22Rv1 (cell line): Measurements from ENCODE around the gene LRP11.

Source experiments
- H3K27ac ChIP-seq: fragments of 450-650 bp; 2 replicates; pipeline ENCODE4 v1.5.1; 2017
- ZFX ChIP-seq: fragments of 450-650 bp; IDR thresholded peaks from 2 replicates; pipeline ENCODE4 v1.6.1; 2017; ENCODE audit warnings: antibody characterized with exemption, borderline replicate concordance
- TF ChIP-seq, protein P1 (sequence below): fragments of 450-650 bp; IDR thresholded peaks from 2 replicates; pipeline ENCODE4 v1.5.1; 2017; ENCODE audit warnings: mild to moderate bottlenecking

LRP11 gene

DNA sequence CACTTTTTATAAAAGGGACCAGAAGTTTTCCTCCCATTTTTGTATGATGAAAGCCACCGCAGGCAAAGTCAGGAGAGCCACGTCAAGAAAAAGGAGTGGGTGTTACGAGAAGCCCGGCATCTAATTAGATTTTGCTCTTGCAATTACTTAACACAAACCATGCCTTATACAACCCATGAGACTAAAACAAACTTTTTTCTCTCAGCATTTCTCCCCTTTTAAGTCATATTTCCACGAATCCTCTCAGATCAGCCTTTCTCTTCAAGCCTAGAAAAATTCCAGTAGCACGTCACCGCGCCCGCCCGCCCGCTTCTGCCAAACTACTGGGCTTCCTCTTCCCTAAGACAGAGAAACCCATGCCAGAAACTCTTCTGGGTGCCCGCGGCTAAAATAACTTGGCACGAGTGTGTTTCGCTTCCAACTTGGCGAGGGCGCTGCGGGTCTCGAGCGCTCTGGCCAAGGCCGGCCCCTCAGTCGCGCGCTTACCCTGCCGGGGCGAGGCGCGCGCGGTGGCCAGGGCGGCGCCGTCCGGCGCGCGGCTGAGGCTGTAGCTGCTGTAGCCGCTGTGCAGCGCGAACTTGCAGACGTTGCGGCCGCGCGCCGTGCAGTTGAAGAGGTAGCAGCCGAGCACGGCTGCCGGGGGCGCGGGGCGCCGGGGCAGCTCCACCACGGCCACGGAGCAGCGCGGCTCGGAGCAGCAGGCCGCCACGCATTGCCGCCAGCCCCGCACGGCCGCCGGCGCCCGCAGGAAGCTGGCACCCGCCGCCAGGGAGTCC lies 1.0 kb downstream of the LRP11 start:
- TF ChIP-seq, protein P1, sequence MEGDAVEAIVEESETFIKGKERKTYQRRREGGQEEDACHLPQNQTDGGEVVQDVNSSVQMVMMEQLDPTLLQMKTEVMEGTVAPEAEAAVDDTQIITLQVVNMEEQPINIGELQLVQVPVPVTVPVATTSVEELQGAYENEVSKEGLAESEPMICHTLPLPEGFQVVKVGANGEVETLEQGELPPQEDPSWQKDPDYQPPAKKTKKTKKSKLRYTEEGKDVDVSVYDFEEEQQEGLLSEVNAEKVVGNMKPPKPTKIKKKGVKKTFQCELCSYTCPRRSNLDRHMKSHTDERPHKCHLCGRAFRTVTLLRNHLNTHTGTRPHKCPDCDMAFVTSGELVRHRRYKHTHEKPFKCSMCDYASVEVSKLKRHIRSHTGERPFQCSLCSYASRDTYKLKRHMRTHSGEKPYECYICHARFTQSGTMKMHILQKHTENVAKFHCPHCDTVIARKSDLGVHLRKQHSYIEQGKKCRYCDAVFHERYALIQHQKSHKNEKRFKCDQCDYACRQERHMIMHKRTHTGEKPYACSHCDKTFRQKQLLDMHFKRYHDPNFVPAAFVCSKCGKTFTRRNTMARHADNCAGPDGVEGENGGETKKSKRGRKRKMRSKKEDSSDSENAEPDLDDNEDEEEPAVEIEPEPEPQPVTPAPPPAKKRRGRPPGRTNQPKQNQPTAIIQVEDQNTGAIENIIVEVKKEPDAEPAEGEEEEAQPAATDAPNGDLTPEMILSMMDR: peak; percentile 7; the same call in 1 of the 2 replicates
- TF ChIP-seq ZFX: no peak
- peak overlapping the region; percentile 97 for H3K27ac ChIP-seq

DNA sequence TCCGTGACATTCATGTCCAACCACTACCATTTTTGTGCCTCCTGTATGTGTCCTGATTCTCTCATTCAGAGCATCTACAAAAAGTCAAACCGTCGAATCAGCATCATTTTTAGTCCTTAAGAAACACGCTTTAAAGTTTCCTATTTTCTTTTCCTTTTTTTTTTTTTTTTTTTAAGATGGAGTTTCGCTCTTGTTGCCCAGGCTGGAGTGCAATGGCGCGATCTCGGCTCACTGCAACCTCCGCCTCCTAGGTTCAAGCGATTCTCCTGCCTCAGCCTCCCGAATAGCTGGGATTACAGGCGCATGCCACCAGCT lies 1.8 kb downstream of the LRP11 start:
- peak overlapping the region; percentile 97 for H3K27ac ChIP-seq

DNA sequence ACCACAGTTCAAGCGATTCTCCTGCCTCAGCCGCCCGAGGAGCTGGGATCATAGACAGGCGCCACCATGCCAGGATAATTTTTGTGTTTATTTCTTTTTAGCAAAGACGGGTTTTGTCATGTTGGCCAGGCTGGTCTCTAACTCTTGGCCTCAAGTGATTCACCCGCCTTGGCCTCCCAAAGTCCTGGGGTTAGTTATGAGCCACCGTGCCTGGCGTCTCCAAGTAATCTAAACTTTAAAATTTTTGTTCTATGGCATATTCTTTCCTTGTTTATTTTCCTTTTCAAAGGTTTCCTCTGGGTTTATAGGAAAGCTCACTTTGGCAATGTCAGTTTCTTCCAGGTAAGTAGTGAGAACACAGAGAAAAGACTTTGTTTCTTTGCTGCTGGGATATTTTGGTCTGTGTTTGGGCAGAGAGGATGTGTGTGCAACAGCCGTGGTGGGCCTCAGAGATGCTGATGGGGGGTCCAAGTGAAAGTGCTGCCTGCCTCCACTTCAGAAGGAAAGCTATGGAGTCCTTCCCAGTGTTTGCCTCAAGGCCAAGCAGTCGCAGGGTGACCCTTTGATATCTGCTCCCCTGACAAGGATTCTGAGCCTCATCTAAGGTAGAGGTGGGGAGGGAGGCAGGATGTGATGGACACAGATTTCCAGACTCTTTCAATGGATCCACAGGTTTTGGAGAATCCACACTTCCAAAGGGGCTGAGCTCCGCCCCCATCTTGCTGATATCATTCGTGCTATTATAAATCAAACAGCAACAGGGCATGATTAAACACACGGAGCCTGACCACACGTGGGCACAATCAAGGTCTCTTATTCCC lies 2.3 kb downstream of the LRP11 start:
- TF ChIP-seq, protein P1: no peak
- TF ChIP-seq ZFX: no peak
- no peak overlapping the region for H3K27ac ChIP-seq

DNA sequence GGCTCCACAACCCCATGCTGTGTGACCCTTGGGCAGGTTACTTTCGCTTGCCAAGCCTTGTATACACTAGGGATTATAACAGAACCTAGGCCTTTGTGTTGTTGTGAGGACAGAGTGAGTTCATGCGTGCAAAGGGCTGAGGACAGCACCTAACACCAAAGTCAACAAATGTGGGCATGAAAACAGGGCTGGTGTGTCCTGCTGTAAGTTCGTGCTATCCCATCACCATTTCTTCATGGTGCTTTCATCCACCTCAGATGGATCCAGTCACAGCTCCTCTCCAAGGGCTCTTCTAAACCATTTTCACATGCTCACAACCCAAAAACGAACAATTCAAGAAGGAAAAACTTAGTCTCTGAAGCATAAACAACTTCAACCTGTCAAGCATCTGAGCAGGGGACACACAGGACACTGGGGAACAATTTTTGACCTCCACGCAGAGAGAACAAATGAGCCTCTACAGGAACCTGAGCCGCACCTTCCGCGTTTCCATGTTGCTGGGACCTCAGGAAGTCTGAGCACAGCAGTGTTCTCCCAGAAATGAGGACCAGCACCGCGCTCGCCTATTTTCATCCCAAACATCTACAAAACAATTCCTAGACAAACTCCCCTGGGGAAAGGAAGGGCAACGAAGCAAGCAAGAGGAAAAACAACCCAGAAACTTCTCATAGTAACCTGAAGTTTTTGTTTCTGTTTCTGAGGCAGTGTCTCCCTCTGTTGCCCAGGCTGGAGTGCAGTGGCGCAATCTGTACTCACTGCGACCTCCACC lies 3.1 kb downstream of the LRP11 start:
- TF ChIP-seq ZFX: no peak
- TF ChIP-seq, protein P1: no peak
- H3K27ac ChIP-seq: peak overlapping the region; percentile 12; the same call in 1 of the 2 replicates

DNA sequence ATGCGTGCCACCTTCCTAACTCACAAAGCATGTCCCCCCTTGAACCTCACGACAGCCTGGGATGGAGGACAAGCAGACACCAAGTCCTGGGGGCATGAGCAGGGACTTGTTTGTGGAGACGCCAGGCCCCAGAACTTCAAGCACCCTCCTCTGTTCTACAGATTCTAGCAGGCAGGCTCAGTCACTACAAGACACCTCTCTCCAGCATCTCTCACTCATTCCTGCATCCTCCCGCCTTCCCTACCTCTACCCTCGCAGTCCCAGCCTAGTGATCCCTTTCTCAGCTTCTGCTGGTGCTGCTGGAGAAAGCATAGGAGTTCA lies 3.7 kb downstream of the LRP11 start:
- TF ChIP-seq, protein P1: no peak
- TF ChIP-seq ZFX: no peak
- H3K27ac ChIP-seq: peak overlapping the region; percentile 12; the same call in 1 of the 2 replicates

DNA sequence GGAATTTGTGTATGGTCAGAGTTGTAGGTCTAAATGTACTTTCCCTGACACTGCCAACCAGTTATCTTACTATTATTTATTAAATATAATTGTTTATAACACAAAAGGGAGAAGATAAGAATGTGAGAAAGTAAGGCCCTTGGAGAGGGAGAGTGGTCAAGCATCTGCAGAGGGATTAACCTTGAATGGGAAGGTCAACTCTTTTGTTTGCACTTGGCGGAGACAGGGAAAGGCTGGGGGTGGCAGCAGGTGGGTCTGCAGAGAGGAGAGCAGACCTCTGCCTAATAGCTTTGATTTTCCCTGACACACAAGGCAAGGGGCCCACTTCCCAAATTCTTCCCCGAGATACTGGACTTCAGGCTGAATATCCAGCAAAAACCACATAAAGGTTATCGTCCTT lies 4.2 kb downstream of the LRP11 start:
- peak overlapping the region; percentile 12; the same call in 1 of the 2 replicates for H3K27ac ChIP-seq
- no peak for TF ChIP-seq ZFX
- TF ChIP-seq, protein P1: no peak

DNA sequence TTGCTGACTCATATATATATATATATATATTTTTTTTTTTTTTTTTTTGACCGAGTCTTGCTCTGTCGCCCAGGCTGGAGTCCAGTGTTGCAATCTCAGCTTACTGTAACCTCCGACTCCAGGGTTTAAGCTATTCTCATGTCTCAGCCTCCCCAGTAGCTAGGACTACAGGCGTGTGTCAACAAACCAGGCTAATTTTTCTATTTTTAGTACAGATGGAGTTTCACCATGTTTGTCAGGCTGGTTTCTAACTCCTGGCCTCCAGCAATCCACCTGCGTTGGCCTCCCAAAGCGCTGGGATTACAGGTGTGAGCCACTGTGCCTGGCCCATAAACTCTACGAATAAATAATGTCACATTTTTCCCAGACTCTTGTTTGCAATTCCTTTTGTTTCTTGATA lies 4.8 kb downstream of the LRP11 start:
- TF ChIP-seq, protein P1: no peak
- no peak for TF ChIP-seq ZFX
- H3K27ac ChIP-seq: no peak overlapping the region
